HL-60 (cell line): Measurements from ENCODE around the gene CDH23.

Source experiments
- CTCF ChIP-seq: IDR thresholded peaks from one replicate; pipeline ENCODE4 v1.5.1; 2011; ENCODE audit warnings: low read length, control low read depth, inconsistent platforms; ENCODE audit not compliant: insufficient read depth
- POLR2AphosphoS5 ChIP-seq: IDR thresholded peaks from 2 replicates; pipeline ENCODE4 v1.6.1; 2012; ENCODE audit warnings: low read depth

DNA sequence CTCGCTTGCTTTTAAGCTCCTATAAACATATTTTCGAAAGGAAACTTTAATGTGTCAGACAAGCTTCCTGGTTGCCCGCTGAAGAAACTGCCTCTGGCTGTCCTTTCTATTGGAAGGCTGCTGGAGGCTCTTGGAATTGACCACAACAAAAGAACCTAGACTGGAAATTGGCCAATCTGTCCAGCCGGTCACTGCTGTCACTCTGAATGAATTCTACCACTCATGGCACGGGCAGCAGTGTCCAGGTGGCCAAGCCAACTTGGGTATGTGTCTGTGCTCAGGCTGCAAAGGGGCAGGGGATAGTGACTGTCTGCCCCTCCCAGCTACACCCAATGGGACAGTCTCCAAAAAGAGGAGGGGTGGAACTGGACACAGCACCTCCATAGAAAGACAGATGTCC, 57.6 kb downstream of the CDH23 start:
- TF ChIP-seq CTCF (no peak), POLR2AphosphoS5 (no peak)
